Activated T-cell treated with anti-CD3 and anti-CD28 coated beads for 4 hours (primary cell): ENCODE measurements around the gene SBSN.

Experiments
- DNase-seq: peaks from one replicate; pipeline ENCODE4 v3.0.0-alpha.2; 2020

SBSN gene

DNA sequence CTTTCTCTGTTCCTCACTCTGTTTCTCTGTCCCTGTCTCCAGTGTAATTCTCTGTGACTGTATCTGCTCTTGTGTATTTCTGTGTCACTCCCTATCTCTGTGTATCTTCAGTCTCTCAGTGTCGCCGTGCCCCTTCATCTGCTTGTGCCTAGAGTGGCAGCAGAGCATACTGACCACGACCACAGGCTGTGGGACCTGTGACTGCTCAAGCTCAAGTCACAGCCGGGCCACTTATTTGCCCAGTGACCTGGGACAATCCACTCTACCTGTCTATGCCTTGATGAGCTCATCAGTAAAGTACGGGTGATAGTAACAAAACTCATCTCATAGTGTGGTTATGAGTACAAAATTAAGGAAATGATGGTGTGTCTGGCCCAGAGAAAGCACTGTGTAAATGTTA, 26.0 kb upstream of the SBSN start:
- DNase-seq, result no peak

DNA sequence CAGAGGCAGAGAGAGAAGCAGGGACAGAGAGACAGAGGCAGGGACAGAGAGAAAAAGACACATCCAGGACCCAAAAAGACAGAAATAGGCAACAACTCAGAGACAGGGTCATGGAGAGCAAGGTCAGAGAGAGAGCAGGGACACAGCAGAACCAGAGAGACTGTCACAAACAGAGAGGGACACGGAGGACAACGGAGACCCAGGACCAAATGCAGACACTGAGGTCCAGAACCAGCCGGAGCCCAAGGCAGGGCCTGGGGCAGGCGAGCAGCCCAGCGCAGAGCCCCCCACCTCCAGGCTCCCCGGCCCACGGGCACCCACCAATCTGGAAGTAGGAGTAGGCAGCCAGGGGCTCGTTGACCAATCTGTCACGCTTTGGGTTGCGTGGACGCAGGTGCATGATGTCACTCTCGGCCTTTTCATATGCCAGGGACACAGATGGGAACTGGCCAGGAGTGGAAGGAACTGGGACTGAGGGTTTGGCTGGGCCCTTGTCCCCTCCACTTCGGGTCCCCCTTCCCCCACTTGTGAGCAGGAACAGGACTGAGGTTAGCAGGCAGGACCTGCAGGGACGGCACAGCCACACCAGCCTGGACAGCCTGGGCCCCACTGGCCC, 25.4 kb upstream of the SBSN start:
- no peak for DNase-seq

DNA sequence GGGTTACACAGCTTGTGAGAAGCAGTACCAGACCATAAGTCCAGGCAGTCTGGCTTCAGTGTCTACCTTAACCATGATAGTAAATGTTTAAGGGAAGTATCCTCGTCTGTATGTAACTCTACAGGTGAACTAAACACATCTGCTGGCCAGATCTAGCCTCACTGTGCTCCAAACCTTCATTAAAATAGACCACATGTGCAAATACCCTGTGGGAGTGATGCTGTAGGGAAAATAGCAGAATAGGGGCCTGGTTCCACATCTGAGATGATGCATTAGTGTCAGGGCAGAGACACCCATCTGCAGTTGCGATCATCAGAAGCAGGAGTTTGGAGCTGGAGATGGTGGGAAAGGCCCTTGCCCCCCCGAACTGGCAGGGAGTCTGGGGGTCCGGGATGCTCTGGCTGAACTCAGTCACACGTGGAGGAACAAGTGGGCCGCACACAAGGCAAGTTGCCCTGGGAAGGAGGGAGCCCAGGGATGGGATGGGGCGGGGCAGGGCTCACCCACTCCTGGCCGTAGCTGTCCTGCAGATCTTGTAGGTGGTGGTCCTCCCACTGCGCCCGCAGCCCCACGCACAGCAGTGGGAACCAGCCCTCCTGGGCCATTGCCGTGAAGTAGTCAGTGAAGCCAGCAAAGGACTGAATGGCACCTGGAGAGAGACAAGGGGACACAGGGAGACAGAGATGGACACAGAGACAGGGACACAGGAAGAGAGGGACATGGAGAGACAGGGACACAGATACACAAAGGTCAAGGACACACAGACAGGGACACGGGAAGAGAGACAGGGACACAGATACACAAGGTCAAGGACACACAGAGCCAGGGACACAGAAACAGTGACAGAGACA, 24.6 kb upstream of the SBSN start:
- no peak for DNase-seq

DNA sequence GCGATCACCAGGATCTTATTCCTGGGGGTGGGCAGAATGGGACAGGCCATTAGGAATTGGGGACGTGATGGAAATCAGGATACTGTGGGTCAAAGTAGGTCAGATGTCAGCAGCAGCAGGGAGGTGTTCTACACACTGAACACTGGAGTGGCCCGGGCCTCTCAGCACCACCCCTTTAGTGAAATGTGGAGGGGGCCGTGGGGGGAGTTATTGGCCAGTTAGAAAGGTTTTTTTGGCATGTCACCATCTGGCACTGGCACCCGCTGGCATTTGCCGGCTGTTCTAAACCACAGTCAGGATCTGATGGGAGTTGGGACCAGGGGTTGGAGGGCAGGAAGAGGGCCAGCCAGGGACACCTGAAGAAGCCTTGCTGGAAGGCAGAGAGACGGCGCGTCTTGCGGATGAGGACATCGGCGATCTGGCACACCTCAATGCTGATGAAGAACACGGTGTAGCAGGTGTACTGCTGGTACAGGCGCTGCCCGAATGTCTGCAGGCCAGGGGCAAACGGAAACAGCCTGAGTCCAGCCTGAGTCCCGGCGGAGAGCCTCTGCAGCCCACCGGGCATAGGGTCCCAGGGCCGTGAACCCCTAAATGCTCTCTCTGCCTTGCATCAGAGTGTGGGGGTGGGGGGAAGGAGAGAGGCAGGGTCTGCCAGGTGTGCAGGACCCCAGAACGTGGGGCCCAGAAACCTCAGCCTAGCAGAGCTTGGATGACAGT, 23.1 kb upstream of the SBSN start:
- DNase-seq, result no peak

DNA sequence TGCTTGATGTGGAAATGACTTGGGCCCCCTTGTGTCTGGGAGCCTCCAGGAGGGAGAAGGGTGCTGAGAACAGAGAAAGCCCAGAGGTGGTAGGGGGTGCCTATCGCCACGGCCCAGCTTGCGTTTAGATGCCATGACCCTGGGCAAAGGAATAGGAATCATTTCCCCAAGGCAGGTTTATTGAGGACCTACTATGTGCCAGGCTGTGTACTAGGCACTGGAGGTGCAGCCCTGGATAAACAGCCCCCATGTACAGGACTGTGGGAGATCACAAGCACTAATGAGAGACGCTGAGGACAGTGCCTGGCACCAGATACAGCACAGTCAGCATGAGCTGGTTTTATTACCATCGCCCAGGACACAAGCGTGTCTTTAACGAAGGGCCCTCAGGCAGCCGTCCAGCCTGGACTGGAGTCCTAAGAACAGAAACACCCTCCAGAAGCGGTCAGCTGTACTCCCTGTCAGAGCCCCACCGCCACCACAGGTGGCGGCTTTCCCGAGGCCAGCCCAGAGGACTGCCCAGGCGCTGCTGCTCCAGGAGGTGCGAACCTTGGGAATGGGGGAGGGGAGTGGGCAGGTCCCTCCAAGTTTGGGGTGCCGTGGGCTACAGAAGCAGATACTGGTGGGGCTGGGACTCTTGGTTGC, 21.9 kb upstream of the SBSN start:
- no peak for DNase-seq

DNA sequence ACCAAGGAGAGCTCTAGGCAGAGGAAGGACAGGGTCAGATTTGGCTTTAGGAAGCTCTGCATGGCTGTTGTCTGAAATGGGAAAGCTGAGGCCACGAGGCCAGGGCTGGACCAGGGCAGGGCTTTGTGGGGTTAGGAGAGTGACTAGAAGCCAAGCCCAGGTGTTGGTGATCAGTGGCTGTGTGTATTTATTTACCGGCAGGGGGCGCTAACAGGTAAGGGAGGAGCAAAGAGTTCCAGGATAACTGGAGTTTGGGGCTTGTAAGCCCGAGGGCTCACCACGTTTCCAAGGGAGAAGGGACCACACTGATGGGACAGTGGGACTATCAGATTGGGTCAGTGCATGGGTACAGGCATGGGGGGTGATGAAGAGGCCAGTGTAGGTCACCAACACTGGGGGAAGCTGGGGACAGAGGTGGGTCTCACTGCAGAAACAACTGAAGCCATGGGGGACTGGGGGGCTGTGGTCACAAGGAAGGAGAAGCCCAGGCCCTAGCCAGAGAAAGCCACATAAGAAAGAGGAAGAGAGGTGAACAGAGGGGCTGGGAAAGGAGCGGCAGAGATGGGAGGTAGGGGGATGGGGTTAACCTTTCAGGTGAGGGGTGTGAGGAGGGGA, 21.2 kb upstream of the SBSN start:
- peak; percentile 48 for DNase-seq

DNA sequence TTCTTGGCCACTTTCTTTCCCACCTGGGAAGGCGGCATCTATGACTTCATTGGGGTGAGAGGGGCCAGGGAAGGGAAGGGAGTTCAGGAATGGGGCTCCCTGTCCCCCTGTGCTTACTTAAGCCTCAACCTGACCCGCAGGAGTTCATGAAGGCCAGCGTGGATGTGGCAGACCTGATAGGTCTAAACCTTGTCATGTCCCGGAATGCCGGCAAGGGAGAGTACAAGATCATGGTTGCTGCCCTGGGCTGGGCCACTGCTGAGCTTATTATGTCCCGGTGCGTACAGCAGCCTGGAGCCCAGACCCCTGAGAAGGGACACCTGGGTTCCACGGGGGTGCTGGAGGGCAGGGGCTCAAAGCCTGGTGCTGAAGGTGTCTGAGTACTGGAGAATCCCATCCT, 18.4 kb upstream of the SBSN start:
- DNase-seq, result no peak

DNA sequence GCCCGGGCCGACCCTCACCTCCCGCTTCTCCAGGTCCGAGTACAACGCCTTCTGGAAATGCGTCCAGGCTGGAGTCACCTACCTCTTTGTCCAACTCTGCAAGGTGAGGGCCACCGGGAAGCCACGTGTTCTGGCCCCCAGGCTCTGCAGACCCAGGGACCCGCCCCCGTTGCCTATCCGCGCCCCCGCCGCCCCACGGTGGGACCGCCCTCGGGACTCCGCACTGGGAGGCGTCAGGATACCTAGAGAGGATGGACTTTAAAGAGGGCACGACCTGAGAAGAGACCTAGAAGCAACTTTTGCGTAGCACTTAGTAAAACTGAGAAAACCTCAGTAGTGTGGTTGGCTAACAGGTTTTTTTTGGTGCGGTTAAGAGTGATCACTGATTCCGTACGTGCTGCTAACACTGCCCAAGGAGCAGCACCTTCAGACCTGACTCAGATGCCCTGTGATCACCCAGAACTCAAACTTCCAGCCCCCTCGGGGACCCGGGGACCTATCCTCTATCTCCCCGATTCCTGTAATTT, 17.8 kb upstream of the SBSN start:
- DNase-seq, result peak; percentile 56

DNA sequence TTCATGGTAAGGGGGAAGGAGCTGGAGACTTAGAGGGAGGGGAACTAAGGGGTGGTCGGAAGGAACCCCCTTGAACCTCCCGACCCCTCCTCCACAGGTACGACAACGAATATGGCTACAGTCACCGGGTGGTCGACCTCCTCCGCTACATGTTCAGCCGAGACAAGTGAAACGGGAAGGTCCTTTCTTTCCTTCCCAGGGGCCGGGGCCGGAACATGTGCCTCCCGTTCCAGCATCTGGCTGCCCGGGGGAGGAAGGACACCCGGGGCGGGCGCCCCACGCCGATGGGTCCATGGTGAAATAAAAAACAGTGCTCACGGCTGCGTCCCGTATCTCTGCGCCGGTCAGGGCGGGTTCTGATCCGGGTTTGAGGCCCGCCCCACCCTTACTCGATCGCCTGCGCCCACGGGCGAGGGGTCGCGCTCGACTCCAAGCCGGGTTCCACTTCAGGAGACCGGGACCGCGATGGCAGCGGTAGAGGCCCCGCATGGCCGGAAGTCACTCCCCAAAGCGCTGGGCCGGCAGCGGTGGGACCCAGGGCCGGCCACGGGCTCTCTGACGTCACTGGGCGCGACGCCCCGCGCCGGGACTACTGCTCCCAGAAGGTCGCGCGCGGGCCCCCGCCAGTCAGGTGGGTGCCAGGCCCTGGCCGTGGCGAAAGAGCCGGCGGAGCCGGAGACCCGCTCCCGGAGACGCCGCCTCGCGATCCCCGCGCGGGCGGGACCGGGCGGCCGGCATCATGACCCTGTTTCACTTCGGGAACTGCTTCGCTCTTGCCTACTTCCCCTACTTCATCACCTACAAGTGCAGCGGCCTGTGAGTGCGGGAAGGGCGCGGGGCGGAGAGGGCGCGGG, 17.1 kb upstream of the SBSN start, which contains the start of gene TMEM147:
Gene TMEM147, plus strand, starts transcription at position 626 of the 854 bp plus-strand sequence. Its CDS starts 114 bp downstream, at position 740.
- DNase-seq, result peak; percentile 70

DNA sequence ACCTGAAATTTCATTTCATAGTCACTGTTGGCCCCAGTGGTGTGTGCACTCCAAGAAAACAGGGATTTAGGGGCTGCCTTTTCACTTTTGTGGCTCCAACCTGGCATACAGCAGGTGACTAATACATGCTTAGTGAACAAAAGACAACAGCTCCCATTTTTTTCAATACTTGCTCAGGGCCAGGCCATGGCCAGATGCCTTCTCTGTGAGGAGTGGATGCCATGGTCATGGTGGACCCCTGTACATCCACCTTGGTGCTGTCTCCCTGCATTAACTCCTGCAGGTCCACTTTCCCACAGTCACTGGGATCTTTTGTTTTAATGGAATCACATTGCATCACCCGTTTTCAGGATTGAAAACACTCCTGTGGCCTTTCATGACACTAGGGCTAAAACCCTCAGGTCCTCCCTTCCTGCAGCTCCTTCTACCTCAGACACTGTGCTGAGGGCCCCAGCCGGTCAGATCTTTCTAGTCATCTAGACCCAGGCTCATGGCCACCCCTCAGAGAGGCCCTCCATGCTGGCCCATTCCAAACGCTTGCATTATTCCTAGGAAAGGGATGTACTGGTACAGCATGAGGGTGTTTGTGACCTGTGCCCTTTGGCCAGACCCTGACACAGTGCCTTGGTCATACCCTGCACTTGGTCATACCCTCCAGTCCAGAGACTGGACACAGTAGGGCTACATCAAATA, 16.1 kb upstream of the SBSN start:
- no peak for DNase-seq

DNA sequence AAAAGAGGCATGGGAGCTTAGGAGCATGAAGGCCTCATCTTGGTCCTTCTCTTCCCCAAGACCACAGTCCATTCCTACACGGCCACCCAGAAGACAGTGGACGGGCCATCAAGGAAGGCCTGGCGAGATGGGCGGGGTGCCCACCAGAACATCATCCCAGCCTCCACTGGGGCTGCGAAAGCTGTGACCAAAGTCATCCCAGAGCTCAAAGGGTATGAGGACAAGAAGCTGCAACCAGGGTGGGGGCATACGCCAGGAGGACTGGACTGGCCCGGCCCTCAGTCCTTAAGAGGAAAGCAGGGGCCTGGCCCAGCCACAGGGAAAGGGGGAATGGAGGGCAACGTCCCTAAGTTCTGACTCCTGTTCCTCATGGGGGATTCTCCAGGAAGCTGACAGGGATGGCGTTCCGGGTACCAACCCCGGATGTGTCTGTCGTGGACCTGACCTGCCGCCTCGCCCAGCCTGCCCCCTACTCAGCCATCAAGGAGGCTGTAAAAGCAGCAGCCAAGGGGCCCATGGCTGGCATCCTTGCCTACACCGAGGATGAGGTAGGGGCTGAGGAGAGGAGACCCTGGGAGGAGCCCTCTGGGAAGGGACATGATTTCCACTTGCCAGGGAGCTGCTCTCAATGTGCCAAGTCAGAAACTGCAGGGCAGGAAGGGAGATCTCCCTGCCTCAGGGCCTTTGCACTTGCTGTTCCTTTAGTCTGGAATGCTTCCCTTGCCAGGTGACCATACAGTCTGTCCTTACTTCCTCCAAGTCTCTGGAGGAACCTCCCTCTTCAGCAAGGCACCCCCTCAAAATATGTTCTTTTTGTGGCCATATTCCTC, 15.4 kb upstream of the SBSN start:
- DNase-seq, result no peak

DNA sequence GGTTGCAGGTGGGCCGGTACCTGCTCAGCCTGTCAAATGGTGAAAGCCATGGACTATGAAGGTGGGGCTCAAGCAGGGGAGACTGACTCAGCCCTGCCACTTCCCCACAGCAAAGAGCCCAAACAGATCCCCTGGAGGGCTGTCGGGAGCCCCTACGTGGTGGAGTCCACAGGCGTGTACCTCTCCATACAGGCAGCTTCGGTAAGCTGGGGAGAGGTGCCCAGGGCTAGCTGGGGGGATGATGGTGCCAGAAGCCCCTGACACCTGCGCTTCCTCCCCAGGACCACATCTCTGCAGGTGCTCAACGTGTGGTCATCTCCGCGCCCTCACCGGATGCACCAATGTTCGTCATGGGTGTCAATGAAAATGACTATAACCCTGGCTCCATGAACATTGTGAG, 14.1 kb upstream of the SBSN start:
- DNase-seq, result no peak

DNA sequence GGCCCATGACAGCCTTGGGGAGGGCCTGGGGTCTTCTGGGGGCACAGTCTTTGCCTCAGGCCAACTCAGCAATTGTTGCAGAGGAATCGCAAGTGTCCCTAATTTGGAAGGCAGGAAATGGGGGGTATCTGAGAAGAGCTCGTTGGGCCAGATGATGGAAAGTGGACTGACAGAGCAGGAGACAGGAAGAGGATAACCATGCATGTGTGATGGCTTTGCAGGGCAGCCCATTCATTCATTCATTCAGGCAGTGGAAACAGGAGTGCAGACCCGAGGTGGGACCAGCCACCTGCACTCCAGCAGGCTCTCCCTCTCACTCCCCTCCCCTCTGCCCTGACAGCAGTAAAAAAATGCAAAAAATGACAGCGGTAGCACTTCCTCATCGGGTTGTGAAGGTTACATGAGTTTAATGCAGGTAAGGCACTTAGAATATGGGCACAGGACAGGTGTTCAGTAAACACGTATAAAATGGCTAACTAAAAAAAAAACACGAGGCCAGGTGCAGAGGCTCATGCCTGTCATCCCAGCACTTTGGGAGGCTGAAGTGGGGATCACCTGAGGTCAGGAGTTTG, 12.3 kb upstream of the SBSN start:
- DNase-seq, result no peak

DNA sequence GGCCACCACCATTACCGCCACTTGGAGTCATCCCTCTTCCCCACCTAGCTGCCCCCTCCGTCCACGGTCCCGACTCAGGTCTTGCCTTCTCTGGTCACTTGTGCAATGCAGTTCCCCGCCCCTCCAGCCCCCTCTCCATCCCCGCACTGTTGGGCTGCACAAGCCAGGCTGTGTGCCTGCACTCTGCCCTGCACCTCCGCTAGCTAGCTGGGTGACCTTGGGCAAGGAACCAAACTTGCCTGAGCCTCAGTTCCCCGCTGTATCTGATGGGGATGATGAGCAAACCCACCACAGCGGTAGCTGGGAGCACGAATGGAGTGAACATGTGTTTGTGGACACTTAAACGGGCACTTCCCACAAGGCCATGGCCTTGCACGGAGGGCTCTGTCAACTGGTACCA, 11.7 kb upstream of the SBSN start:
- no peak for DNase-seq

DNA sequence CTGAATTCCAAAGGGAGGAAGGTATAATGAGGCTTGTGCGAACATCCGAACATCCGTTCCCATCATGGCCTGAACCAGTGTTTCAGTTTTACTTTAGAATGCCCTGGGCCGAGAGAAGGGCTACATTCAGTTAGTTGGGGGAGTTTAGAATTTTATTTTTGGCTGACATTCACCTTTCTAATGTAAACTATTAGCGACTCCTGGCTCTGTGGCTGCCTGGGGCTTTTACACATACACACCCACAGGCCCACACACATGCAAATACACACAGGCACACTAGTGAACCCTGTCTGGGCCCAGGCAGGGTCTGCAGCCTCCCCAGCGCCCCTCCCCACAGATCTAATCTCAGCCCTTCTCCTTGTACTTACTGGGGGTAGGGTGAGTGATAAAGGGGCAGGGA, 11.2 kb upstream of the SBSN start:
- no peak for DNase-seq

DNA sequence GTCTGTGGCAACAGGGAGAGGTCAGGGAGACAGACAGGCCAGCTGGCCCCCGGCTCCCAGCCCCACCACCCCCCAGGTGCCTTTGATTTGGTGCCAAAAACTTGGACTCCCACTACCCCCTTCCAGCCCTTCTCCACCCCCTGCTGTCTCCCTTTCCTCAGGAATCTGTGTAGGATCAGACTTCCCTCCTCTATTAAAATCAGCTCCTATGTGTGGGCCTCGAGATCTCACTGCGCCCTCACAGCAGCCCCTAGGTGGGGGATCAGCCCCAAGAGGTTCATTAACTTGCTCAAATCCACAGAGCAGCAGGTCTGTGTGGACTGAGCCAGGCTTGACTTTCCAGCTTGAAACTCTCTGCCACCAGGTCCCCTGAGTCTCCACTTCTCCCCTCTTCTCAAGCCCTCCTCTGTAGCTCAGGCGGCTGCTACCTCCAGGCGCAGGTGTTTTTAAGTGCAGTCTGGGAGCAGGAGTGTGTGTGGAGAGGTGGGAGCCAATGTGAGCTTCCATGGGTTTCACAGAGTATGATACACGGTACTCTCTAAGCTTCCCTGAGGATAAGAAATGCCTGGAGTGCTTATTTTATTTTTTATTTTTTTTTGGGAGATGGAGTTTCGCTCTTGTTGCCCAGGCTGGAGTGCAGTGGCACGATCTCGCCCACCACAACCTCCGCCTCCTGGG, 6.8 kb upstream of the SBSN start:
- no peak for DNase-seq

DNA sequence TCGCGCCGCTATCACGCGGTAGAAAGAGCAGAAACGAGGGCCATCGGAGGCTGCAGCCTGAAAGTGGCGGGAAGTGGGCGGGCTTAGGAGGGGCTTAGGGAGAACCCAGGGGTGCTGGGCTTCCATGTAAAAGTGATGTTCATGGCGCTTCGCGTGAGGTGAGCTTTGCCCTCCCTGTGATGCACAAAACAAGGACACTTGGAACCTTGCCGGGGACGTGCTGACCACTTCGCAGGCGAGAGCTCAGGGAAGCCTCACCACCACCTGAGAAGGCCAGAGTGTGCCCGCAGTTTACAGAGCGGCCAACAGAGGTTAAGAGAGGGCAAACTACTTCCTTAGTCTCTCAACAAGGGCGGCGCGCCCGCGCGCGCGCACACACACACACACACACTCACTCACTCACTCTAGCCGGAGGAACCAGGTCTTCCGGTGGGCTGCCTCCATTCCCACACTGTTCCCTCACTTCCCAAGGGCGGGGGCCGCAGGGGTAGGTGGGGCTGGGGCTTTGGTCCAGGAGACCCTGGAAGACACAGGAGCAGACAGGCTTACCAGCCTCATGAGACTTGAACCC, 5.8 kb upstream of the SBSN start:
- no peak for DNase-seq

DNA sequence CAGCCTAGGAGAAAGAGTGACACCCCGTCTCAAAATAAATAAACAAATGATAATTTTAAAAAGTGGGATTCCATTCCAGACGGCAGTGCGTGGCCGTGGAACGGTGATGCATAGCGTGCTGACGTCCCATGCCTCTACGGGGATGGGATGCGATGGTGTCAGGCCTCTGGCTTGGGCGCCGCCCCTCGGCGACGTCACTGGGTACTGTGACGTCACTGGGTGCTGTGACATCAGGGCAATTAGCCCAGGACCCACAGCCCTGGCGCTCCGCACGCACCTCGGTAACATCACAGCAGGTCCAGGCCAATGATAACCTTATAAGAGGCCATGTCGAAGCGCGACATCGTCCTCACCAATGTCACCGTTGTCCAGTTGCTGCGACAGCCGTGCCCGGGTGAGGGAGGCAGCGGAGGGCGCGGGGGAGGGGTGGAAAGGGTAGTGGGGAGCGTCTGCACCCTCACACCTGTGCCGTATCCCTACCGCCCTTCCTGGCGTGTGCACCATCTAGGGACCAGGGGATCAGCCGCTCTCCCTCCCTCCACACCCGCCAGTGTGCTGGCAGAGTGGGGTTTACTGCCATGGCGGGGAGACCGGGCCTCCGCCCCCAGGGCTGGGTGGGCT, 5.2 kb upstream of the SBSN start, which contains the start of gene GAPDHS:
Gene GAPDHS, plus strand, starts transcription at position 256 of the 621 bp plus-strand sequence. Its CDS starts 72 bp downstream, at position 328.
- no peak for DNase-seq
